SK-N-SH (cell line): ENCODE measurements around the gene SLIT2.

Experiments used
- JUND ChIP-seq: IDR thresholded peaks from 2 replicates; pipeline ENCODE4 v1.4.0; 2012
- TF ChIP-seq, protein P1 (sequence below): fragments of 200-600 bp; sonication (generic); IDR thresholded peaks from 2 replicates; pipeline ENCODE4 v1.6.1; 2017; ENCODE audit warnings: antibody characterized with exemption, mild to moderate bottlenecking, moderate library complexity

DNA sequence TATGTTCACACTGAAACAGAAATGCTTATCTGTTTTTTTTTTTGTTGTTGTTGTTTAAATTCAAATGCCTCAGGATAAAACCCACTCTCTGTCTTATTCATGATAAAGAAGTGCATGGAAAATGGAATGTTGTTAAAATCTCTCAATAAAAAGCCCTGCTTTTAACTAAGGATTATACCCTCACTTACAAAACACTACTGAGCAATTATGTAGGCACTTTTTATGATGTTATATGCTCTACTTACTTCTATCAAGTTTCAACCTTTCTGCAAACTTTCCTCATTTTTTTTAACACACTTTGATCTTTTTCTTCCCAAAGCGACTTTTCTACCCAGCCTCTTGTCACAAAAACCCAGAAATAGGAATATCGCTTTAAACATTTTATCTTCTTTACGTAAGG, 26.5 kb downstream of the SLIT2 start:
- TF ChIP-seq, protein P1, sequence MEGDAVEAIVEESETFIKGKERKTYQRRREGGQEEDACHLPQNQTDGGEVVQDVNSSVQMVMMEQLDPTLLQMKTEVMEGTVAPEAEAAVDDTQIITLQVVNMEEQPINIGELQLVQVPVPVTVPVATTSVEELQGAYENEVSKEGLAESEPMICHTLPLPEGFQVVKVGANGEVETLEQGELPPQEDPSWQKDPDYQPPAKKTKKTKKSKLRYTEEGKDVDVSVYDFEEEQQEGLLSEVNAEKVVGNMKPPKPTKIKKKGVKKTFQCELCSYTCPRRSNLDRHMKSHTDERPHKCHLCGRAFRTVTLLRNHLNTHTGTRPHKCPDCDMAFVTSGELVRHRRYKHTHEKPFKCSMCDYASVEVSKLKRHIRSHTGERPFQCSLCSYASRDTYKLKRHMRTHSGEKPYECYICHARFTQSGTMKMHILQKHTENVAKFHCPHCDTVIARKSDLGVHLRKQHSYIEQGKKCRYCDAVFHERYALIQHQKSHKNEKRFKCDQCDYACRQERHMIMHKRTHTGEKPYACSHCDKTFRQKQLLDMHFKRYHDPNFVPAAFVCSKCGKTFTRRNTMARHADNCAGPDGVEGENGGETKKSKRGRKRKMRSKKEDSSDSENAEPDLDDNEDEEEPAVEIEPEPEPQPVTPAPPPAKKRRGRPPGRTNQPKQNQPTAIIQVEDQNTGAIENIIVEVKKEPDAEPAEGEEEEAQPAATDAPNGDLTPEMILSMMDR = no peak
- TF ChIP-seq JUND = no peak
